Parathyroid adenoma (tissue), 2 donors: ENCODE results near the gene DEDD.
"Not testable (repeated sequence)": the region's sequence is repeated elsewhere in the genome, so short reads cannot be mapped to it uniquely, and the experiment has no call there.

Experiments
- H2AFZ ChIP-seq: fragments of 300-600 bp; sonication (generic); one replicate; pipeline ENCODE4 v1.7.0; 2017; ENCODE audit warnings: antibody characterized with exemption, mild to moderate bottlenecking
- H3K27ac ChIP-seq: fragments of 300-600 bp; sonication (generic); one replicate; pipeline ENCODE4 v1.7.0; 2017
- H3K27me3 ChIP-seq: fragments of 300-600 bp; sonication (generic); one replicate; pipeline ENCODE4 v1.7.0; 2017; ENCODE audit warnings: low read length; ENCODE audit not compliant: control insufficient read depth, insufficient read depth
- H3K36me3 ChIP-seq: fragments of 300-600 bp; sonication (generic); one replicate; pipeline ENCODE4 v1.7.0; 2017; ENCODE audit warnings: low read length; ENCODE audit not compliant: control insufficient read depth, insufficient read depth
- H3K4me1 ChIP-seq: fragments of 300-600 bp; sonication (generic); one replicate; pipeline ENCODE4 v1.7.0; 2017; ENCODE audit warnings: control low read depth
- H3K4me2 ChIP-seq: fragments of 300-600 bp; sonication (generic); one replicate; pipeline ENCODE4 v1.7.0; 2017; ENCODE audit warnings: low read length
- H3K4me3 ChIP-seq: fragments of 300-600 bp; sonication (generic); one replicate; pipeline ENCODE4 v1.7.0; 2017; ENCODE audit warnings: low read depth, low read length
- H3K79me2 ChIP-seq: fragments of 300-600 bp; sonication (generic); one replicate; pipeline ENCODE4 v1.7.0; 2017; ENCODE audit warnings: control low read depth
- H3K9ac ChIP-seq: fragments of 300-600 bp; sonication (generic); one replicate; pipeline ENCODE4 v1.7.0; 2017; ENCODE audit warnings: mild to moderate bottlenecking
- H3K9me3 ChIP-seq: fragments of 300-600 bp; sonication (generic); one replicate; pipeline ENCODE4 v1.7.0; 2017; ENCODE audit warnings: low read length; ENCODE audit not compliant: control insufficient read depth
- TF ChIP-seq, protein P1 (sequence below): fragments of 300-600 bp; sonication (generic); IDR thresholded peaks from one replicate; pipeline ENCODE4 v1.7.0; 2017; ENCODE audit warnings: antibody characterized with exemption, mild to moderate bottlenecking
- donor health status: primary hyperparathyroidism.

The DEDD gene

DNA sequence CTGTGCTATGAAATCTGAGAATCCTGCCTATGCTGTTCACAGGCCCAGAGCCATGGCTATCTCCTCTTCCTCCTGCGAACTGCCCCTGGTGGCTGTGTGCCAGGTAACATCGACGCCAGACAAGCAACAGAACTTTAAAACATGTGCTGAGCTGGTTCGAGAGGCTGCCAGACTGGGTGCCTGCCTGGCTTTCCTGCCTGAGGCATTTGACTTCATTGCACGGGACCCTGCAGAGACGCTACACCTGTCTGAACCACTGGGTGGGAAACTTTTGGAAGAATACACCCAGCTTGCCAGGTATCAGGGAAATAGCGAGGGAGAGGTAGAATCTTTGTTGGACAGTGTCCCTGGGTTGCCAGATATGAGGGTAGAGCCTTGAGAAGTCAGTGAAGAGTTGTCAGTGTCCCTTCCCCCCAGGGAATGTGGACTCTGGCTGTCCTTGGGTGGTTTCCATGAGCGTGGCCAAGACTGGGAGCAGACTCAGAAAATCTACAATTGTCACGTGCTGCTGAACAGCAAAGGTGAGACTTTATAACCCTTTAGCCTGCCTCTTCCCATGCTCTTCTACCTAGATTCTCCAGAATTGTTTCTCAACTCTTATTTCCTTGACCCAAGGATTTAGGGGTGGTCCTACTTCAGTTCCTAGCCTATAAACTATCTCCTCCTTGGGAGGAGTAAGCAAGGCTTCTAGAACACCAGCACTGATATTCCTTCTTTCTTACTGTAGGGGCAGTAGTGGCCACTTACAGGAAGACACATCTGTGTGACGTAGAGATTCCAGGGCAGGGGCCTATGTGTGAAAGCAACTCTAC lies 13.2 kb downstream of the DEDD start:
- TF ChIP-seq, protein P1, sequence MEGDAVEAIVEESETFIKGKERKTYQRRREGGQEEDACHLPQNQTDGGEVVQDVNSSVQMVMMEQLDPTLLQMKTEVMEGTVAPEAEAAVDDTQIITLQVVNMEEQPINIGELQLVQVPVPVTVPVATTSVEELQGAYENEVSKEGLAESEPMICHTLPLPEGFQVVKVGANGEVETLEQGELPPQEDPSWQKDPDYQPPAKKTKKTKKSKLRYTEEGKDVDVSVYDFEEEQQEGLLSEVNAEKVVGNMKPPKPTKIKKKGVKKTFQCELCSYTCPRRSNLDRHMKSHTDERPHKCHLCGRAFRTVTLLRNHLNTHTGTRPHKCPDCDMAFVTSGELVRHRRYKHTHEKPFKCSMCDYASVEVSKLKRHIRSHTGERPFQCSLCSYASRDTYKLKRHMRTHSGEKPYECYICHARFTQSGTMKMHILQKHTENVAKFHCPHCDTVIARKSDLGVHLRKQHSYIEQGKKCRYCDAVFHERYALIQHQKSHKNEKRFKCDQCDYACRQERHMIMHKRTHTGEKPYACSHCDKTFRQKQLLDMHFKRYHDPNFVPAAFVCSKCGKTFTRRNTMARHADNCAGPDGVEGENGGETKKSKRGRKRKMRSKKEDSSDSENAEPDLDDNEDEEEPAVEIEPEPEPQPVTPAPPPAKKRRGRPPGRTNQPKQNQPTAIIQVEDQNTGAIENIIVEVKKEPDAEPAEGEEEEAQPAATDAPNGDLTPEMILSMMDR = peak; percentile 28
- H3K27me3 ChIP-seq = no peaks in the 10 kb centered on the region
- peaks cover 26% of the 10 kb centered on the region for H3K79me2 ChIP-seq
- peak overlapping the region; percentile 93 for H3K27ac ChIP-seq
- peak overlapping the region; percentile 80 for H3K4me2 ChIP-seq
- peaks cover 13% of the 10 kb centered on the region for H3K4me1 ChIP-seq
- no peaks in the 10 kb centered on the region for H3K36me3 ChIP-seq
- H3K4me3 ChIP-seq = peak overlapping the region; percentile 93
- no peak overlapping the region for H3K9ac ChIP-seq
- H2AFZ ChIP-seq = no peak overlapping the region
- no peaks in the 10 kb centered on the region for H3K9me3 ChIP-seq

DNA sequence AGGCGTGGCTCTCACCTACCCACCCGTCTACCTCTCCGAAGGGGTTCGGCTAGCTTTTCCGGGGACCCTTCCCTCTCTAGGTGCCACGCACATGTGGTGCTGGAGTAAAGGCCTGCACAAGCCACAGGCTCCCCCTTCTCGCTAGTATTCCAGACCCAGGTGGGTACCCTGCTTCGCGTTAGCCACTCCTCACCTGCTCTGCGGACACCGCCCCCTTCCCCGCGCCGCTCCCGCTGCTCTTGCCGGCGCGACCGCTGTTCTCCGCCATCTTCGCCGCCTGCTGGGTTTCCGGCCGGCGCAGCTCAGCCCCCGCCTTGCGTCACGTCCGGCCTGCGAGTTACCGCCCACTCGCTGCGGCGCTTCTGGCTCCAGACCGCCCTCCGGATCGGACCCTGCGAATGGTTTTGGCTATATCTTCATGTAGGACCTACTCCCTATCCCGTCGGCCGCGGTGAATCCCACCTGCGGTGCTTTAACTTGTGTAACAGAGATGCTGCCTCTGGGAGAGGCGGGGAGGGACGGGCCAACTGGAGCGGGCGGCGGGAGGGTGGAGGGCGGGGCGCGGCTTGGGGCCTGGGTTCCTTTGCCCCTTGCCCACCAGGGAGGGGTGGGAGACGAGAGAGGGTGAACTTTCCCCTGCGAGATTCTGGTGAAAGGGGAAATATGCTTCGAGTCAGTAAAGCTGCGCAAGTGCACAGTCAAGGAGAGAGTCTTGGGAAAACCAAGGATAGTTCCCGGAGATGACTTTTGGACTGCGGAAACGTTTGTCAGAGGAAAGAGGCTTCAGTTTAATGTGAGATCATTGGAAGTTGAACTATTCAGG lies 14.5 kb downstream of the DEDD start, which contains the start of the genes NIT1 and PFDN2:
Gene NIT1 (plus strand): TSS at position 347 of the 823 bp plus-strand sequence. CDS start 72 bp downstream, at position 419.
Gene PFDN2 (minus strand): TSS at position 279 of the 823 bp plus-strand sequence. CDS start 11 bp downstream, at position 268.
- Histone ChIP-seq H3K4me1 (peaks cover 13% of the 10 kb centered on the region), H3K4me3 (peak within 1 kb of the TSS; percentile 93)

DNA sequence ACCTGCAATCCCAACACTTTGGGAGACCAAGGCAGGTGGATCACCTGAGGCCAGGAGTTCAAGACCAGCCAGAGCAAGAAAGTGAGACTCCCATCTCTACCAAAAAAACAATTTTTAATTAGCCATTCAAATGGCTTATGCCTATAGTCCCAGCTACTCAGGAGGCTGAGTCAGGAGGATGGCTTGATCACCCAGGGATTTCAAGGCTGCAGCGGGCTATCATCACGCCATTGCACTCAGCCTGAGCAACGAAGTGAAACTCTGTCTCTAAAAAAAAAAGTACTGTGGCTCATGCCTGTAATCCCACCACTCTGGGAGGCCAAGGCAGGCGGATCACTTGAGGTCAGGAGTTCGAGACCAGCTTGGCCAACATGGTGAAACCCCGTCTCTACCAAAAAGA lies 16.5 kb downstream of the DEDD start:
- peaks cover 13% of the 10 kb centered on the region for H3K4me1 ChIP-seq
- not testable (repeated sequence) for H3K27ac ChIP-seq, H3K36me3 ChIP-seq, H3K9ac ChIP-seq, H3K9me3 ChIP-seq, H3K4me2 ChIP-seq, H2AFZ ChIP-seq, H3K4me3 ChIP-seq, H3K27me3 ChIP-seq
- peaks cover 31% of the 10 kb centered on the region for H3K79me2 ChIP-seq

More for the DNA sequence above, 14.5 kb downstream of the DEDD start, which contains the start of the genes NIT1 and PFDN2:
- TF ChIP-seq, protein P1 = no peak
- H2AFZ ChIP-seq = peak within 1 kb of the TSS; percentile 86
- no peaks in the 10 kb centered on the region for H3K9me3 ChIP-seq
- H3K27me3 ChIP-seq = no peaks in the 10 kb centered on the region
- H3K4me2 ChIP-seq = peak within 1 kb of the TSS; percentile 80
- peak within 1 kb of the TSS; percentile 93 for H3K27ac ChIP-seq
- peak within 1 kb of the TSS; percentile 43 for H3K9ac ChIP-seq
- no peaks in the 10 kb centered on the region for H3K36me3 ChIP-seq
- H3K79me2 ChIP-seq = peaks cover 31% of the 10 kb centered on the region

DNA sequence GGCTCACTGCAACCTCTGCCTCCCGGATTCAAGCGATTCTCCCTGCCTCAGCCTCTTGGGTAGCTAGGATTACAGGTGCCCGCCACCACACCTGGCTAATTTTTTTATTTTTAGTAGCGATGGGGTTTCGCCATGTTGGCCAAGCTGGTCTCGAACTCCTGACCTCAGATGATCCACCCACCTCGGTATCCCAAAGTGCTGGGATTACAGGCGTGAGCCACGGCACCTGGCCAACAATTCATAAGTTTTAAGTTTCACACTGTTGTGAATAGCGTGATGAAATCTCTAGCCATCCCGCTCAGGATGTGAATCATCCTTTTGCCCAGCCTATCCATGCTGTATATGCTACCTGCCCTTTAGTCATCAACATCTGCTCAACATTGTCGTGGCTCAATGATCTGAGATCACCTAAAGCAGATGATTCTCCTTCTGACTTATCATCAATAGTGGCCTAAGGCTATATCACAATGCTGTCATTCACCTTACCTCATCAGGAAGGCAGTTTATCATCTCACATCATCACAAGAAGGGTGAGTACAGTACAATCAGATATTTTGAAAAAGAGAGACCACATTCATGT lies 17.2 kb downstream of the DEDD start:
- Histone ChIP-seq H3K27me3 (no peaks in the 10 kb centered on the region), H3K36me3 (no peaks in the 10 kb centered on the region), H3K4me1 (peaks cover 13% of the 10 kb centered on the region), H3K4me2 (no peak overlapping the region), H3K27ac (no peak overlapping the region), H2AFZ (no peak overlapping the region), H3K4me3 (no peak overlapping the region), H3K9me3 (no peaks in the 10 kb centered on the region), H3K9ac (no peak overlapping the region), H3K79me2 (peaks cover 31% of the 10 kb centered on the region)
- TF ChIP-seq, protein P1 = no peak

DNA sequence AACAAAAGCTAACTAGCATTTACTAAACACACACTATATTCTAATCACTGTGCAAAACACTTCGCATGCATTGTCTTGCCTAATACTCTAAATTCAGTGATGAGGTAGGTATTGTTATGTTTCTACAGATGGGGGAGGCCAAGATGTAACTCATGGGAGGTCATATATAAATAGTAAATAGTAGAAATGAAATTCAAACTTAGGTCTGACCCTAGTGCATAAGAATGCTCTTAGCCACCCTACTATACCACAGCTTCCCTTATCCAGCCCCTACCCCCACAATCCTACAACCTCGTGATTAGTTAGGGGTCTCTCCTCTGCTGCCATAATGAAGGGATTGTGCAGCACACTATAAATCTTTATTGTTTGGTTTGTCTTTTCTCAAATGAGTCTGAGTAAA lies 17.9 kb downstream of the DEDD start:
- no peak overlapping the region for H3K9ac ChIP-seq
- no peak overlapping the region for H3K4me3 ChIP-seq
- H3K27me3 ChIP-seq = no peaks in the 10 kb centered on the region
- H3K36me3 ChIP-seq = no peaks in the 10 kb centered on the region
- no peak overlapping the region for H3K27ac ChIP-seq
- TF ChIP-seq, protein P1 = no peak
- H3K9me3 ChIP-seq = no peaks in the 10 kb centered on the region
- peaks cover 31% of the 10 kb centered on the region for H3K79me2 ChIP-seq
- H3K4me2 ChIP-seq = no peak overlapping the region
- peaks cover 8% of the 10 kb centered on the region for H3K4me1 ChIP-seq
- H2AFZ ChIP-seq = no peak overlapping the region
